Tracheal epithelial cell (primary cell): Measurements from ENCODE around the gene C5orf47. TPM values are rescaled to one million over a fixed set of nuclear protein-coding genes. Genes with fewer than 3 reads are reported as not detected.

Experiments
- total RNA-seq: library from RNA; depleted of rRNA; stranded (reverse); fragments of >200 nt; gene quantifications from 2 replicates; pipeline ENCODE4 v1.2.1, GENCODE V29; 2014

The C5orf47 gene
- total RNA-seq = not detected in 2 replicates

DNA sequence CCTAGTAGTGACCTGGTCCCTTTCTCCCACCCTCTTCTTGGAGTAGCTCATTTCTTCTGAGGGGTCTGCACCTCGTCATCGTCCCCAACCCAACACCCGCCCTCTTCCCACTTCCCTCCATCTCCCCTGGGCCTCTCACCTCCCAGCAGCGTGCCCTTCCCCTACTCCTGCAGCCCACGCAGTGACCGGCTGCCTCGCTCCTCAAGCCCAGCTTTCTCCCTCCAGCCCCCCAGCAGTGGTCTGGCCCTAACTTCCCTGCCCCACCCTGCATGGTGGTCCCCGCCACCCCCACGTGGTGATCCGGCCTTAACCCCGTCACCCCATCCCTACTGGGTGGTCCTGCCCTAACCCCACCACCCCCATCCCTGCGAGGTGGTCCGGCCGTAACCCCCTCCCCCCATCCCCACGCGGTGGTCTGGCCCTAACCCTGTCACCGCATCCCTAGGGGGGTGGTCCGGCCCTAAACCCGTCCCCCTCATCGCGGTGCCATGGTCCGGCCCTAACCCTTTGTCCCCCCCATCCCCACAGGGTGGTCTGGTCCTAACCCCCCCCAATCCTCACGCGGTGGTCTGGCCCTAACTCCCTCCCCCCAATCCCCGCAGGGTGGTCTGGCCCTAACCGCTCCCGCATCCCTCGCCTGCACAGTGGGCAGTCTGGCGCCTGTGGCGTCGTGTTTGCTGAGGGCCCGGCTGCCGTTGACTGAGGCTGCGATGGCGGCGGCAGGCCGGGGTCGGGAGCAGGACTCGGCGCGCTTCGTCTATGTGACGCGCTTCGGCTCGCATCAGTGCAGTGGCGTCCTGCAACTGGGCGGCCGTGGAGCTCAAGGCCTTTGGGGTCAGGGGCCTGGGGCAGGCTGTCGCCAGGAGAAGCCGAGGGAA is at the start of gene C5orf47:
TSS of gene C5orf47 (plus strand) at position 617 of the 878 bp plus-strand sequence. CDS start at position 711, 94 bp downstream.

DNA sequence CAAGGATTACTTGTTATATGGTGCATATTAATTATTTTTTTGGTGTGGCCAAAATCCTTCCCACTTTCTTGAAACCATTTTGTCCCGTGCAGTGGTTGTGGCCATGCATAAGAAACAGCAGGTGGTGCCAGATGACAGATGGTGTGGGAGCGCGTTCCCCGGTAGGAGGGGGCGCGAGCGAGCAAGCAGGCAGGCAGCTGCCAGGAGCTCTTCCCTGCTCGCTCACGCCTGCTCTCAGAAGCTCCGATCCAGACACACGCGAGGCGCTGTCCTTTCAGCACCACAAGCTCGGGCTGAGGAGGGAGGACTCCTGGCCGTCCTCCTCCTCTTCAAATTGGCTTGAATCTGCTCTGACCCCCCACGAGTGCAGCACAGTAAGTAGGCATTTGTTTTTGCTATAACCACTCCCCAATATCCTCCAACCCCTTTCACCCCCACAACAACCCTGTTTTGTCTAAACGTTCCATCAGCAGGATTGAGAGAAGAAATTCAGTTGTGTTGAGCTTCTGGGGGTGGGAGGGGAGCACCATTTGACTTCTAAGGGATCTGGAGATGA is 56.6 kb downstream of the C5orf47 start, which contains the start of gene NSG2:
TSS of gene NSG2 (plus strand) at position 237 of the 556 bp plus-strand sequence. CDS start 1,050 bp downstream, outside the sequence.

Other genes starting within 250 kb of the C5orf47 start
- gene CPEB4, start 100.8 kb upstream of the C5orf47 start, total RNA-seq = 12.8 and 20.5 TPM in 2 replicates
- under 0.01 TPM in 1 of 2 replicates, not detected in the other for gene NSG2, start 56.5 kb downstream of the C5orf47 start, total RNA-seq